Measurements from ENCODE around the gene HGFAC. TPM values are rescaled to one million over a fixed set of nuclear protein-coding genes. Genes with fewer than 3 reads are reported as not detected.

The HGFAC gene
- total RNA-seq, 2 donors from 2014 or later = 0.52 TPM; not detected in 1

- no peaks in the 10 kb centered on the region for H3K9me3 ChIP-seq
- no peaks in the 10 kb centered on the region for H3K36me3 ChIP-seq
- no peak for DNase-seq
- H3K9ac ChIP-seq (ENCODE audit: low read depth in 2 of 2, low read length in 2 of 2) = no peak overlapping the region
- no peak for TF ChIP-seq CTCF (IDR thresholded peaks at IDR 0.05)
- intact Hi-C loops (cut with DNase I) = no loop called here
- no peak overlapping the region for H3K4me3 ChIP-seq
- no peak overlapping the region for H3K27ac ChIP-seq
- no peaks in the 10 kb centered on the region for H3K4me1 ChIP-seq
- H3K27me3 ChIP-seq = no peaks in the 10 kb centered on the region
These were observed 30.8 kb downstream of the HGFAC start for GRCh38 chr4:3472411-3473141.

GRCh38 chr4:3473181-3473950, 31.6 kb downstream of the HGFAC start:
- no peak overlapping the region for H3K9ac ChIP-seq (ENCODE audit: low read depth in 2 of 2, low read length in 2 of 2)
- H3K4me1 ChIP-seq = no peaks in the 10 kb centered on the region
- H3K9me3 ChIP-seq = no peaks in the 10 kb centered on the region
- no peak for TF ChIP-seq CTCF (IDR thresholded peaks at IDR 0.05)
- H3K27ac ChIP-seq = no peak overlapping the region
- no peaks in the 10 kb centered on the region for H3K27me3 ChIP-seq
- no peak overlapping the region for H3K4me3 ChIP-seq
- intact Hi-C loops (cut with DNase I) = no loop called here
- no peaks in the 10 kb centered on the region for H3K36me3 ChIP-seq
- no peak for DNase-seq

GRCh38 chr4:3473996-3474765, 32.4 kb downstream of the HGFAC start:
- no peaks in the 10 kb centered on the region for H3K9me3 ChIP-seq
- intact Hi-C loops (cut with DNase I) = no loop called here
- no peak overlapping the region for H3K4me3 ChIP-seq
- no peaks in the 10 kb centered on the region for H3K36me3 ChIP-seq
- no peak overlapping the region for H3K27ac ChIP-seq
- H3K27me3 ChIP-seq = no peaks in the 10 kb centered on the region
- no peak overlapping the region for H3K9ac ChIP-seq (ENCODE audit: low read depth in 2 of 2, low read length in 2 of 2)
- DNase-seq = no peak
- TF ChIP-seq CTCF (IDR thresholded peaks at IDR 0.05) = no peak
- H3K4me1 ChIP-seq = no peaks in the 10 kb centered on the region

DNA sequence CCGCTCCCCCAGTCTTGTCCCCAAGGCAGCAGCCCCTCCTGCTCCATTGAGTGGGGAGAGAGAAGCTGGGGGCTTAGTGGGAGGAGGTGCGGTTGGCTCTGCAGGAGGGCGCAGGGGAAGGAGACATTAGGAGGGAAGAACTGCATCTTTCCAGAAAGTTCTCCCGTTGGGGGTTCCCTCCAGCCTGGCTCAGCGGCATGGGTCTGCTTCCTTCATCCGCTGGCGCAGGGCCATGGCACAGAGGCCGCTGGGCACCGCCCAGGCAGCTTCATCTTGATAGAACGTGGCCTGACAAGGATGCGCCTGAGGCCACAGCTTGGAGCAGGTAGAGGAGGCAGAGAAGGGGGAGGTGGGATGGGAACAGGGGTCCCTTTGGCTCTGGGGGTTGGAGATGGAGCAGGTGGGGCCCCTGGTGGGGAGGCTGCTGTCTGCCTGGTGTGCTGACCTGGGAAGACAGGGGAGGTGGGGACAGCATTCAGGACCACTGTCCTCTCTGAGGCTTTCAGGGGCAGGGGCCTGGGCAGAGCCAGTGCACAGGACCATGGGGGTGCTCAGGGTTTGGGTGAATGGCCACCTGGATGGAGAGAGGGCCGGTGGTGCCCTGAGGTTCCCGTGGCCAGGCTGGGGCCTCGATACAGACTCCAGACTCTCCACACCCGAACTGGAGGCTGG, 33.4 kb downstream of the HGFAC start:
- intact Hi-C loops (cut with DNase I) = no loop called here
- no peaks in the 10 kb centered on the region for H3K9me3 ChIP-seq
- no peak overlapping the region for H3K27ac ChIP-seq
- no peaks in the 10 kb centered on the region for H3K27me3 ChIP-seq
- no peak for DNase-seq
- H3K36me3 ChIP-seq = no peaks in the 10 kb centered on the region
- no peak overlapping the region for H3K9ac ChIP-seq (ENCODE audit: low read depth in 2 of 2, low read length in 2 of 2)
- H3K4me3 ChIP-seq = no peak overlapping the region
- H3K4me1 ChIP-seq = no peaks in the 10 kb centered on the region
- no peak for TF ChIP-seq CTCF (IDR thresholded peaks at IDR 0.05)

DNA sequence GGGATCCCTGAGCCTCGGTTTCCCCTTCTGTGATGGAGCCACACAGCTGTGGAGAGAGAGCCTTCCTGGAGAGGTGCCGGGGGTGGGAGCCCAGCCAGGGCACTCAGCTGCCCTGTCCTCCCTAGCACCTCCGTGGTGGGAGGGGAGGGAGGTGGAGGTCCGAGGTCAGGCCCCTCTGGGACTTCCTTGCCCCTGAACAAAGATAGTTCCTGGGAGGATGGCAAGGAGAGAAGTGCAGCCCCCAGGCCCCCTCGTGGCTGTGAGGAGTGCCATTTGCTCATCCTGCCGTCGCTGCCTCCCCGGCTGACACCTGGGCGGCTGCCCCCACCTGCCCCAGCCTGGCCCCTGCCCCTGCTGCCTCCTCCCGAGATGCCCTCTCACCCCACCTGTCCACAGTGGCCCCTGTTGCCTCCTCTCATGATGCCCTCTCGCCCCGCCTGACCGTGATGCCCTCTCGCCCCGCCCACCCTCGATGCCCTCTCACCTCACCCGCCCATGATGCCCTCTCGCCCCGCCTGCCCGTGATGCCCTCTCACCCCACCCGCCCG, 34.0 kb downstream of the HGFAC start:
- Histone ChIP-seq H3K27ac (no peak overlapping the region), H3K9me3 (no peaks in the 10 kb centered on the region), H3K4me1 (no peaks in the 10 kb centered on the region), H3K4me3 (no peak overlapping the region), H3K27me3 (no peaks in the 10 kb centered on the region), H3K36me3 (no peaks in the 10 kb centered on the region), H3K9ac (ENCODE audit: low read depth in 2 of 2, low read length in 2 of 2) (no peak overlapping the region)
- TF ChIP-seq CTCF (IDR thresholded peaks at IDR 0.05) = no peak
- no peak for DNase-seq
- intact Hi-C loops (cut with DNase I) = no loop called here
